Fibroblast of skin of left biceps (primary cell): ENCODE measurements around the gene SMIM24.
"Not testable (repeated sequence)": the region's sequence is repeated elsewhere in the genome, so short reads cannot be mapped to it uniquely, and the experiment has no call there.

ENCODE experiments used
- DNase-seq, 2 experiments: peaks; one replicate each; pipeline ENCODE4 v3.0.0-alpha.2; 2013; ENCODE audit warnings: low read depth in 2 of 2

The SMIM24 gene

GRCh38 chr19:3455960-3456601 is 24.2 kb downstream of the SMIM24 start:
- no peak for DNase-seq

- DNase-seq, result no peak
These were observed 24.9 kb downstream of the SMIM24 start for GRCh38 chr19:3455393-3455955.

- DNase-seq, result no peak
These were observed 25.5 kb downstream of the SMIM24 start for GRCh38 chr19:3454656-3455392.

GRCh38 chr19:3453840-3454239 is 26.5 kb downstream of the SMIM24 start:
- DNase-seq, result no peak

GRCh38 chr19:3452942-3453214 is 27.4 kb downstream of the SMIM24 start:
- DNase-seq, result not testable (repeated sequence)

- DNase-seq, result no peak
These were observed 28.0 kb downstream of the SMIM24 start for GRCh38 chr19:3452171-3452941.

GRCh38 chr19:3451451-3451866 is 28.9 kb downstream of the SMIM24 start:
- no peak for DNase-seq

- peak; percentile 96 for DNase-seq
These were observed 29.4 kb downstream of the SMIM24 start for GRCh38 chr19:3450796-3451411.

GRCh38 chr19:3448616-3449334 is 31.6 kb downstream of the SMIM24 start:
- DNase-seq, result no peak

- DNase-seq, result not testable (repeated sequence)
These were observed 33.7 kb downstream of the SMIM24 start for GRCh38 chr19:3446657-3447056.

GRCh38 chr19:3444695-3445234 is 35.6 kb downstream of the SMIM24 start:
- no peak for DNase-seq

- no peak for DNase-seq
These were observed 36.3 kb downstream of the SMIM24 start for GRCh38 chr19:3443840-3444694.

GRCh38 chr19:3442487-3443071 is 37.7 kb downstream of the SMIM24 start:
- DNase-seq, result no peak

GRCh38 chr19:3441986-3442329 is 38.4 kb downstream of the SMIM24 start:
- no peak for DNase-seq

GRCh38 chr19:3441089-3441985 is 39.0 kb downstream of the SMIM24 start:
- no peak for DNase-seq

- DNase-seq, result no peak
These were observed 40.2 kb downstream of the SMIM24 start for GRCh38 chr19:3440082-3440481.

- peak; percentile 79 to 84 for DNase-seq
These were observed 45.4 kb downstream of the SMIM24 start for GRCh38 chr19:3434630-3435553.
